Immature natural killer cell (primary cell): Measurements from ENCODE around the gene MOCS3. TPM values are rescaled to one million over a fixed set of nuclear protein-coding genes. Genes with fewer than 3 reads are reported as not detected.

ENCODE experiments used
- polyA plus RNA-seq, 3 donors: library from polyadenylated mRNA; unstranded; fragments of 300-500 nt; fragmentation: Illumina TruSeq; gene quantifications; one replicate each; pipeline ENCODE4 v1.2.3, GENCODE V29; 2021

MOCS3 gene
- polyA plus RNA-seq, 3 donors from 2014 or later: 2.9 to 3.7 (median 3.1) TPM

Other genes starting within 250 kb of the MOCS3 start
- 1 to 10 TPM in 1 of 3 donors, under 1 TPM in 2; 0.38 to 1.1 (median 0.96) TPM for gene PARD6B, start 227.2 kb upstream of the MOCS3 start, polyA plus RNA-seq
- 10 to 100 TPM; 19.1 to 29.1 (median 24.1) TPM for gene BCAS4, start 163.8 kb upstream of the MOCS3 start, polyA plus RNA-seq
- 1 to 10 TPM; 3.0 to 8.4 (median 3.8) TPM for gene ADNP, start 27.4 kb upstream of the MOCS3 start, polyA plus RNA-seq
- gene DPM1, start 286 bp upstream of the MOCS3 start, polyA plus RNA-seq: 10 to 100 TPM; 46.6 to 61.8 (median 52.8) TPM
- gene KCNG1, start 64.3 kb downstream of the MOCS3 start, polyA plus RNA-seq: not detected